Pulmonary artery endothelial cell (primary cell): Measurements from ENCODE around the gene PHF5A. TPM values are rescaled to one million over a fixed set of nuclear protein-coding genes. Genes with fewer than 3 reads are reported as not detected.
"Not testable (repeated sequence)": the region's sequence is repeated elsewhere in the genome, so short reads cannot be mapped to it uniquely, and the experiment has no call there.

ENCODE experiments used
- DNase-seq: peaks from one replicate; pipeline ENCODE4 v3.0.0-alpha.2; 2011; ENCODE audit warnings: low read depth, low spot score
- total RNA-seq: library from RNA; depleted of rRNA; stranded (reverse); fragments of >200 nt; gene quantifications from 2 replicates; pipeline ENCODE4 v1.2.3, GENCODE V29; 2014

Gene PHF5A
- total RNA-seq, 1 donor from 2014 or later, result 87.6 TPM

DNA sequence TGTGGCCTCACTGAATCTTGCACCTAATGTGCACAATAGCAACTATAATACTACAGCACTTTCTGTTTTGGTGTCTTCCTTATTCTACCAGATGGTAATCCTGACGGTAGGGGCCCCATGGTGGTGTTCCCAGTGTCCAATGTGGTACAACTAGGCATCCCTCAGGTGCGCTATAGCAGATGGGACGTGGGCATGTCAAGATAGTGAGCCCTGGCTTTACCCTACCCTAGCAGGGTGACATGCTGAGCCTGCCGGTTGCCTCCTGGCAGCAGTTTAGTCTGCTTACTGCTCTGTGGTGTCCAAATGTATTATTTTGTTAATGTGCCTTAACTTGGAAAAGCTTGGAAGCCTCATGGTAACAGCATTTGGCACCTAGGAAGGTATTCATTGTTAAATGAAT, 19.6 kb upstream of the PHF5A start:
- DNase-seq, result no peak

DNA sequence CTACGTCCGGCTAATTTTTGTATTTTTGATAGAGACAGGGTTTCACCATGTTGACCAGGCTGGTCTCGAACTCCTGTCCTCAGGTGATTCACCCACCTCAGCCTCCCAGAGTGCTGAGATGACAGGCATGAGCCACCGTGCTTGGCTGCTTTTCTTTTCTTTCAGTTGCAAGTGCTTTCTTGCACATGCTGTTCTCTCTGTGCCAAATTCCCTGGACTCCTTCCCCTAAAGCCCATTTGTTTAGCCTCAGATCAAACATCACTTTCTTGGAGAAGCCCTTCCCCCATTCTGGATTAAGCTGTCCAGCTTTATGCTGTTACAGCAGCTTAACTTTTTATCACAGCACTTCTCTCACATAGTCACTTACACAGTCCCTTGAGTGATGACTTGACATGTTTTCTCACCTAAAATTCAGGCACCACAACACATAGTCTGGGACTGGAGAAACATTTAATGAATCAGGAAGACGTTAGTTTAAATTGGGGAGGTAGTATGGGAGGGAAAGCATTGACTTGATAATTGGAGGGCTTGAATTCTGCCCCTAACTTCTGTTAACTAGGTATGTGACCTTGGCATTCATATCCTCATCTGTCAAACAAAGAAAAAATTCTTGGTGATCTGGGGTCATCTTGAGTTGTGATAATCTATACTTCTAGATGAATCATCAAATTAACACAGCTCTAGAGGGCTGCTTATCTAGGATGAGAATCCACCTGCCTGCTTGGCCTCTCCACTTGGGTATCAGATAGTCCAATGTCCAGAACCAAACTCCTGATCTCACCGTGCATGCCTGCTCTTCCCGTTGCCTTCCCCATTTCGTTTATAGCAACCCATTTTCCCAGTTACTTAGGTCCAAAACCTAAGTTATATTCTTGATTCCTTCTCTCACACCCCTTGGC, 18.8 kb upstream of the PHF5A start:
- no peak for DNase-seq

DNA sequence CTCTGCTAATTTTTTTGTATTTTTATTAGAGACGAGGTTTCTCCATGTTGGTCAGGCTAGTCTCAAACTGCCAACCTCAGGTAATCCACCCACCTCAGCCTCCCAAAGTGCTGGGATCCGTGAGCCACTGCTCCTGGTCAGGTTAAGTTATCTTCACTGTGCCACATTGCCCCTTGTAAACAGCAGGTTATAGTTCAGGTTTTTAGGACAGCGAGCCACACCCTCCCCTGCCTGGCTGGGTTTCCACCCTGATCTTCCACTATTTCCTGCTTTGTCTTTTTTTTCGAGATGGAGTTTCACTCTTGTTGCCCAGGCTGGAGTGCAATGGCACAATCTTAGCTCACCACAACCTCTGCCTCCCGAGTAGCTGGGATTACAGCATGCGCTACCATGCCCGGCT, 16.5 kb upstream of the PHF5A start:
- no peak for DNase-seq

- DNase-seq, result no peak
Measured at GRCh38 chr22:41482319-41482935, 13.9 kb upstream of the PHF5A start.

DNA sequence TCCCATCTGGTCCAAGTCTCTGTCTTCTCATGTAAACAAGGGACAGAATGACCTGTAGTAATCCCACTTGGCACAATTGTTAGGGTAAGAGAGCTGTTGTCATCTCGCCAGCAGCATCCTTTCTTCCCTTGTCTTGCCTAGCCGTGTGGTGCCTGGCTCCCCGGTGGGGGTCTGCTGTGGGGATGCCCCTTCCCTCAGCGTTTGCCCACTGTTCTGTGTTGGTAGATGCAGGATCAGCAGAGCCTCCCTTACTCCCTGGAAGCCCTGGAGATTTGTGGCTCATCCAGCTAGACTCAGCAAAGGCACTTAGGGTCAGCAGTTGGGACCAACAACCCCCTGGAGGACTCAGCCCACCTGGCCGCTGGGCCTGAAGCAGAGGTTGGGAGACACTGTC, 13.4 kb upstream of the PHF5A start:
- no peak for DNase-seq

- DNase-seq, result no peak
Measured at GRCh38 chr22:41481131-41481830, 12.8 kb upstream of the PHF5A start.

DNA sequence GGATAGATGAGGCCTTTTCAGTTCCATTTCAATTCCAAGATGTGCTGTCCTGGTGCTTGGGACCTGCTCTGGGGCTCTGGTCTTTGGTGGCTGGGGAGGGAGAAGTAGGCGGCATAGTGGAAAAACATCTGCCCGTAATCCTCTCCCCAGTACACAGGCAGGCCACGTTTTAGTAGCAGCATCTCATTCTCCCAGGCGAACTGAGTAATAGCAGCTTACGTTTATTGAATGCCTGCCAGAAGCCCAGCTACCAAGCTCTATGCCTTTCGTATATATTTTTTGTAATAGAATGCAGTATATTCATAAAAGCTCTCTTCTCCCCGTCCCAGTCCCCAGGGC, 11.9 kb upstream of the PHF5A start:
- no peak for DNase-seq

GRCh38 chr22:41479671-41480396, 11.3 kb upstream of the PHF5A start:
- DNase-seq, result no peak

GRCh38 chr22:41478891-41479521, 10.5 kb upstream of the PHF5A start:
- no peak for DNase-seq

GRCh38 chr22:41478473-41478872, 10.0 kb upstream of the PHF5A start:
- no peak for DNase-seq

DNA sequence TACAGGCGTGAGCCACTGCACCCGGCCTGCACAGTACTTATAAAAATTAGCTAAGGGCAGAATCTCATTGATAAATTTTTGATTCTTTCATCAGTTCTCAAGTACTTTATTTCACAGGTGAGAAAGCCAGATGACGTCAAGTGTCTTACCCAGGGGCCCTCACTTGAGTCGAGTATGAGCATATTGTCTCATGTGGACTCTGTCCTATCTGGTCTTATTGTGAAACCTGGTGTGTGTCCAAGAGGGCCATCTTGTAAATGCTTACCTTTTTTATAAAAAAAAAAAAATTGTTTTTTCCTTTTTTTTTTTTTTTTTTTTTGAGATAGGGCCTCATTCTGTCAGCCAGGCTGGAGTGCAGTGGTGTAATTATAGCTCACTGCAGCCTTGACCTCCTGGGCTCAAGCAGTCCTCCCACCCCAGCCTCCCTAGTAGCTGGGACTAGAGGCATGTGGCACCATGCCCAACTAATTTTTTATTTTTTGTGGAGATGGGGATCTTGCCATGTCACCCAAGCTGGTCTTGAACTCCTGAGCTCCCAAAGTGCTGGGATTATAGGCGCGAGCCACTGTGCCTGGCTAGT, 6.5 kb upstream of the PHF5A start:
- no peak for DNase-seq

GRCh38 chr22:41471568-41471967, 3.1 kb upstream of the PHF5A start:
- no peak for DNase-seq

GRCh38 chr22:41470886-41471285, 2.4 kb upstream of the PHF5A start:
- DNase-seq, result no peak

DNA sequence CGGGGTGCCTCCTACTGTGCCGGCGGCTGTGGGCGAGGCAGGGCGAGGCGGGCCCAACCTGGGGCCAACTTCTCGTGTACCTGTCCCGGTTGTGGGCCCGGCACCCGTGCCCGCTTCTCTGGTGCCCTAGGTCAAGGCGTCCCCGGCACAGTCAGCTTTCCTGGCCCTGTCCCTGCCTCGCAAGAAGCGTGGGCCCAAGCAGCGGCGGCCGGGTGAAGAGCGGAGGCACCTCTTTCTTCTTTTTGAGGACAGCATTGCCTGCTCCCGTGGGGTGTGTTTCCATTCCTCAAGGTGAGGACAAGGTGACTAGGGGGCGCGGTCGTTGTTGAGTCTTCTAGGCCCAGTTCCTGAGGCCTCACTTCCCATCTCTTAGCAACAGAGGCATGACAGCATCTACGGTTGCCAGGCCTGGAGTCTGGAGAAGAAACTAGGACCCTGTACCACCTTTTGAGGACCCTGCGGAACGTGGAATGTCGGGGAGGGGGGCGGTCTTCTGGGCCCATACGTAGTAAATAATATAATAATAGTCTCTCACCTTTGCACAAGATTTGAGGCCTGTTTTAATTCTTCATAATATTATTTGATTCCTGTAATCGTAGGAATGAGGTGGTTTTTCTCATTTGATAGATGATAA, 843 bp upstream of the PHF5A start:
- no peak for DNase-seq

GRCh38 chr22:41461901-41462300, 6.6 kb downstream of the PHF5A start:
- no peak for DNase-seq

DNA sequence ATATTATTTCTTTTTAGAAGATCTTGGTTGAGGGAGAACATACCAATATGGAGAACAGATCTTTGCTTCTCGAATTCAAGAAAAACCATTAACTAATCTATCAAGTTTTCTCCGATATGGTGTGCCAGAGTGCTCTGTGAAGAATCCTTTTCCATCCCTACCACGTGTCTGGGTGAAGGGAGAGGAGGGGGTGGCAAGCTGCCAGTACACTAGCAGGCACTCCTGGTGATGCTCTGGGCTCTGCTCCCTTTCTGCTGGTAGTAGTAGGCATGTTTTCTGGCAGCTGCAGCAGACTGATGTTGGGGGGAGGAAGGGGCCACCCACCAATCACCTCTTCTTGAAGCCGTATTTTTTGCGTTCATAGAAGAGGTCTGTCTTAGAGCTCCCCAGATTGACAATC, 8.4 kb downstream of the PHF5A start:
- not testable (repeated sequence) for DNase-seq

GRCh38 chr22:41459431-41459830, 9.1 kb downstream of the PHF5A start:
- DNase-seq, result no peak

- no peak for DNase-seq
Measured at GRCh38 chr22:41458161-41458728, 10.2 kb downstream of the PHF5A start.

- peak; percentile 98 for DNase-seq
Measured at GRCh38 chr22:41448189-41448808, 20.2 kb downstream of the PHF5A start.
